ENCODE data around the gene NUP107.

- TF ChIP-seq EZH2phosphoT487 (conservative IDR thresholded peaks at IDR 0.05; ENCODE audit: low read length) (no peak), CTCF (IDR thresholded peaks at IDR 0.05; ENCODE audit: insufficient read depth, low read length, poor library complexity, severe bottlenecking) (no peak)
Measured at GRCh38 chr12:68788554-68789143, 101.9 kb downstream of the NUP107 start.
